Astrocyte (in vitro differentiated cells and primary cell): ENCODE data around the gene IL13. TPM values are rescaled to one million over a fixed set of nuclear protein-coding genes. Genes with fewer than 3 reads are reported as not detected.

Source experiments
- DNase-seq: peaks from one replicate; pipeline ENCODE4 v3.0.0-alpha.2; 2010; ENCODE audit warnings: low read depth
- FAIRE-seq: peaks from 2 replicates; lab custom pipeline; 2011; peaks lifted over from hg19 to GRCh38; lab: Jason Lieb, UNC
- H2AFZ ChIP-seq: 2 replicates; pipeline ENCODE4 v1.6.0; 2012; ENCODE audit warnings: low read depth, low read length, inconsistent platforms
- H3K27ac ChIP-seq: 2 replicates; pipeline ENCODE4 v1.5.1; 2011; ENCODE audit warnings: low read depth, low read length, inconsistent platforms
- H3K27me3 ChIP-seq: 2 replicates; pipeline ENCODE4 v1.6.0; 2011; ENCODE audit warnings: low read length, inconsistent platforms; ENCODE audit not compliant: insufficient read depth
- H3K36me3 ChIP-seq: 2 replicates; pipeline ENCODE4 v1.5.1; 2011; ENCODE audit warnings: low read length, inconsistent platforms; ENCODE audit not compliant: insufficient read depth
- H3K4me1 ChIP-seq: 2 replicates; pipeline ENCODE4 v1.5.1; 2011; ENCODE audit warnings: low read length, inconsistent platforms; ENCODE audit not compliant: insufficient read depth
- H3K4me2 ChIP-seq: 2 replicates; pipeline ENCODE4 v1.6.0; 2012; ENCODE audit warnings: low read length, inconsistent platforms
- H3K4me3 ChIP-seq: 2 replicates; pipeline ENCODE4 v1.5.1; 2011; ENCODE audit warnings: low read depth, mild to moderate bottlenecking, low read length, inconsistent platforms; ENCODE audit not compliant: insufficient read depth
- H3K79me2 ChIP-seq: 2 replicates; pipeline ENCODE4 v1.6.0; 2012; ENCODE audit warnings: mild to moderate bottlenecking, low read length, inconsistent platforms; ENCODE audit not compliant: insufficient read depth
- H3K9ac ChIP-seq: 2 replicates; pipeline ENCODE4 v1.6.0; 2012; ENCODE audit warnings: mild to moderate bottlenecking, low read length, inconsistent platforms
- H3K9me3 ChIP-seq: 2 replicates; pipeline ENCODE4 v1.5.1; 2012; ENCODE audit warnings: low read depth, mild to moderate bottlenecking, low read length, inconsistent platforms; ENCODE audit not compliant: insufficient read depth
- H4K20me1 ChIP-seq: 2 replicates; pipeline ENCODE4 v1.6.0; 2012; ENCODE audit warnings: low read length, inconsistent platforms; ENCODE audit not compliant: insufficient read depth
- H3K27ac Mint-ChIP-seq: one replicate; pipeline ENCODE4 v1.8.0; 2021; ENCODE audit warnings: mild to moderate bottlenecking, mixed read lengths; ENCODE audit not compliant: unreplicated experiment
- H3K27me3 Mint-ChIP-seq: one replicate; pipeline ENCODE4 v1.8.0; 2021; ENCODE audit warnings: low read depth, mixed read lengths; ENCODE audit not compliant: unreplicated experiment
- H3K36me3 Mint-ChIP-seq: one replicate; pipeline ENCODE4 v1.8.0; 2021; ENCODE audit warnings: low read depth, mixed read lengths; ENCODE audit not compliant: unreplicated experiment
- H3K4me1 Mint-ChIP-seq: one replicate; pipeline ENCODE4 v1.8.0; 2021; ENCODE audit warnings: low read depth, mixed read lengths; ENCODE audit not compliant: unreplicated experiment
- H3K4me3 Mint-ChIP-seq: one replicate; pipeline ENCODE4 v1.8.0; 2021; ENCODE audit warnings: mild to moderate bottlenecking, moderate library complexity, mixed read lengths; ENCODE audit not compliant: unreplicated experiment
- H3K9me3 Mint-ChIP-seq: one replicate; pipeline ENCODE4 v1.8.0; 2021; ENCODE audit warnings: mild to moderate bottlenecking, mixed read lengths; ENCODE audit not compliant: unreplicated experiment
- CTCF ChIP-seq: IDR thresholded peaks from 2 replicates; pipeline ENCODE4 v1.5.1; 2011; ENCODE audit warnings: low read depth, mild to moderate bottlenecking, inconsistent platforms, low read length, moderate library complexity; ENCODE audit not compliant: insufficient read depth
- EZH2 ChIP-seq: IDR thresholded peaks from 2 replicates; pipeline ENCODE4 v1.6.1; 2012; ENCODE audit warnings: mild to moderate bottlenecking, low read length, inconsistent platforms; ENCODE audit not compliant: insufficient read depth
- total RNA-seq: library from RNA; stranded (reverse); gene quantifications from 2 replicates; pipeline ENCODE4 v1.2.1, GENCODE V29; 2021

IL13 gene
- total RNA-seq, 1 donor from 2014 or later, result not detected

GRCh38 chr5:132663771-132664695, 6.1 kb downstream of the IL13 start:
- Histone ChIP-seq H3K4me2 (no peak overlapping the region), H3K4me3 (no peak overlapping the region), H3K27ac (no peak overlapping the region), H3K27me3 (no peaks in the 10 kb centered on the region), H3K4me1 (no peaks in the 10 kb centered on the region), H3K79me2 (no peaks in the 10 kb centered on the region), H4K20me1 (no peaks in the 10 kb centered on the region), H3K9me3 (no peaks in the 10 kb centered on the region), H3K36me3 (no peaks in the 10 kb centered on the region), H3K9ac (no peak overlapping the region), H2AFZ (no peak overlapping the region)
- DNase-seq, result no peak
- Mint-ChIP-seq H3K36me3 (no peaks in the 10 kb centered on the region), H3K4me3 (no peak overlapping the region), H3K27ac (peak overlapping the region; percentile 73), H3K4me1 (peaks cover 38% of the 10 kb centered on the region), H3K27me3 (peaks cover 7% of the 10 kb centered on the region), H3K9me3 (peaks cover 1% of the 10 kb centered on the region)
- FAIRE-seq, result no peak
- no peak for TF ChIP-seq EZH2
- no peak for TF ChIP-seq CTCF

- Histone ChIP-seq H3K36me3 (no peaks in the 10 kb centered on the region), H3K27me3 (no peaks in the 10 kb centered on the region), H3K9me3 (no peaks in the 10 kb centered on the region), H3K4me3 (no peak overlapping the region), H3K27ac (no peak overlapping the region), H3K9ac (no peak overlapping the region), H3K4me1 (no peaks in the 10 kb centered on the region), H3K4me2 (no peak overlapping the region), H2AFZ (no peak overlapping the region), H3K79me2 (no peaks in the 10 kb centered on the region), H4K20me1 (no peaks in the 10 kb centered on the region)
- Mint-ChIP-seq H3K4me3 (no peak overlapping the region), H3K4me1 (peaks cover 38% of the 10 kb centered on the region), H3K27ac (no peak overlapping the region), H3K36me3 (no peaks in the 10 kb centered on the region), H3K27me3 (peaks cover 6% of the 10 kb centered on the region), H3K9me3 (peaks cover 2% of the 10 kb centered on the region)
- TF ChIP-seq EZH2 (no peak), CTCF (no peak)
- DNase-seq (no peak), FAIRE-seq (no peak)
Observed at GRCh38 chr5:132664696-132665209, 6.8 kb downstream of the IL13 start.
